ENCODE measurements around the gene TRIM49. TPM values are rescaled to one million over a fixed set of nuclear protein-coding genes. Genes with fewer than 3 reads are reported as not detected.
"Not testable (repeated sequence)": the region's sequence is repeated elsewhere in the genome, so short reads cannot be mapped to it uniquely, and the experiment has no call there.

TRIM49 gene
- total RNA-seq: not detected in 2 replicates
- polyA plus RNA-seq: not detected in 2 replicates

GRCh38 chr11:89808475-89808874 lies at the start of gene TRIM49:
Gene TRIM49, minus strand, starts transcription at chr11:89808575. Its CDS starts 4,106 bp downstream, at chr11:89804469.
- not testable (repeated sequence) for H3K36me3 ChIP-seq (replicated peaks; ENCODE audit: insufficient read depth, low read depth); H3K9me2 ChIP-seq (replicated peaks; ENCODE audit: insufficient read depth); H3K27ac ChIP-seq; H3K79me2 ChIP-seq; H3K4me3 ChIP-seq; H3K4me1 ChIP-seq (ENCODE audit: insufficient read depth); H3K27me3 ChIP-seq; H4K20me1 ChIP-seq (ENCODE audit: insufficient read depth, poor library complexity, severe bottlenecking); H3K4me2 ChIP-seq; H3K9me3 ChIP-seq (ENCODE audit: low read depth); H2AFZ ChIP-seq; DNase-seq (ENCODE audit: low spot score)
- WGBS (ENCODE audit: low lambda C conversion rate, missing lambda C conversion rate): 91% methylated on average over 2 of the region's 2 CpGs

GRCh38 chr11:89826694-89827093 lies 18.3 kb upstream of the TRIM49 start:
- not testable (repeated sequence) for H3K36me3 ChIP-seq (replicated peaks; ENCODE audit: insufficient read depth, low read depth)
- no CpG with 5 or more reads among the region's 2 CpGs for WGBS (ENCODE audit: low lambda C conversion rate, missing lambda C conversion rate)

GRCh38 chr11:89820008-89820407 lies 11.6 kb upstream of the TRIM49 start:
- not testable (repeated sequence) for H3K27me3 ChIP-seq; H3K4me2 ChIP-seq; DNase-seq (ENCODE audit: low spot score); H3K4me1 ChIP-seq (ENCODE audit: insufficient read depth); H4K20me1 ChIP-seq (ENCODE audit: insufficient read depth, poor library complexity, severe bottlenecking); H3K27ac ChIP-seq; H3K4me3 ChIP-seq; H3K36me3 ChIP-seq (replicated peaks; ENCODE audit: insufficient read depth, low read depth); H3K79me2 ChIP-seq; H3K9me2 ChIP-seq (replicated peaks; ENCODE audit: insufficient read depth); H2AFZ ChIP-seq; H3K9me3 ChIP-seq (ENCODE audit: low read depth)
- WGBS (ENCODE audit: low lambda C conversion rate, missing lambda C conversion rate): 100% methylated on average over 1 of the region's 3 CpGs

More at GRCh38 chr11:89826694-89827093, 18.3 kb upstream of the TRIM49 start:
- not testable (repeated sequence) for H3K9me3 ChIP-seq (ENCODE audit: low read depth); H4K20me1 ChIP-seq (ENCODE audit: insufficient read depth, poor library complexity, severe bottlenecking); H3K4me1 ChIP-seq (ENCODE audit: insufficient read depth); H3K4me2 ChIP-seq; H2AFZ ChIP-seq; H3K9me2 ChIP-seq (replicated peaks; ENCODE audit: insufficient read depth); H3K27ac ChIP-seq; DNase-seq (ENCODE audit: low spot score); H3K4me3 ChIP-seq; H3K79me2 ChIP-seq; H3K27me3 ChIP-seq

DNA sequence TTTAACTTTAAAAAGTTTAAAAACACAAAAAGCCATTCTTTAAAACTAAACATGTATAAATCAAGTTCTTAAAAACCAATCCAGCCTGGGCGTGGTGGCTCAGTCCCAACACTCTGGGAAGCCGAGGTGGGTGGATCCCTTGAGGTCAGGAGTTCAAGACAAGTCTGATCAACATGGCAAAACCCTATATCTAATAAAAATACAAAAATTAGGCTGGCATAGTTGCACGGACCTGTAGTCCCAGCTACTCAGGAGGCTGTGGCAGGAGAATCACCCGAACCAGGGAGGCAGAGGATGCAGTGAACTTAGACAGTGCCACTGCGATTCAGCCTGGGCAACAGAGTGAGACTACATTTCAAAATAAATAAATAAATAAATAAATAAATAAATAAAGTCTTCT lies 5.2 kb upstream of the TRIM49 start:
- not testable (repeated sequence) for H3K36me3 ChIP-seq (replicated peaks; ENCODE audit: insufficient read depth, low read depth); H3K27ac ChIP-seq; H2AFZ ChIP-seq; H3K4me2 ChIP-seq; H3K4me1 ChIP-seq (ENCODE audit: insufficient read depth); H3K9me3 ChIP-seq (ENCODE audit: low read depth); H4K20me1 ChIP-seq (ENCODE audit: insufficient read depth, poor library complexity, severe bottlenecking); H3K4me3 ChIP-seq; H3K9me2 ChIP-seq (replicated peaks; ENCODE audit: insufficient read depth); H3K79me2 ChIP-seq; H3K27me3 ChIP-seq
- DNase-seq (ENCODE audit: low spot score): peak; percentile 1
- WGBS (ENCODE audit: low lambda C conversion rate, missing lambda C conversion rate): 89% methylated on average over 5 of the region's 5 CpGs

- not testable (repeated sequence) for H3K4me3 ChIP-seq; H3K79me2 ChIP-seq; H3K9me2 ChIP-seq (replicated peaks; ENCODE audit: insufficient read depth); H3K27me3 ChIP-seq; H4K20me1 ChIP-seq (ENCODE audit: insufficient read depth, poor library complexity, severe bottlenecking); H3K4me1 ChIP-seq (ENCODE audit: insufficient read depth); H3K9me3 ChIP-seq (ENCODE audit: low read depth); DNase-seq (ENCODE audit: low spot score); H3K4me2 ChIP-seq; H3K27ac ChIP-seq; H3K36me3 ChIP-seq (replicated peaks; ENCODE audit: insufficient read depth, low read depth); H2AFZ ChIP-seq
- 95% methylated on average over 4 of the region's 39 CpGs for WGBS (ENCODE audit: low lambda C conversion rate, missing lambda C conversion rate)
Measured at GRCh38 chr11:89787506-89788063, 20.8 kb downstream of the TRIM49 start.

DNA sequence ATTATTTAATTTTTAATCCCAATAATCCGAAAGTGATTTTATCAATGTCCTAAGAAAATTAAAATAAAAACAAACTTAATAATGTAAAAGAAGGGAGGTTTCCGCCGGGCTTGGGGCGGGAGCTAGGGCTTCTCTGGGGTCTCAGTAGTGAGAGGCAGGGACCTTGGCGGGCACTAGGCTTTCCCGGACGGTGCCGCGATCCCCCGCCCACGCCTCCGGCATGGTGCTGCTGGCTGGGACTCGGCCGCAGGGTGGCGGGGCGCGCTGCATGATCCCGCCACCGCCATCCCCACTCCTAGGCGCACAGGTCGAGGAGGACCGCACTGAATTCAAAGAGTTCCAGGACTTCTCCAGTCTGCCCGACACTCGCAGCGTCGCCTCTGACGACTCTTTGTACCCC lies 22.6 kb downstream of the TRIM49 start:
- 97% methylated on average over 12 of the region's 27 CpGs for WGBS (ENCODE audit: low lambda C conversion rate, missing lambda C conversion rate)
- not testable (repeated sequence) for H3K4me3 ChIP-seq; H3K36me3 ChIP-seq (replicated peaks; ENCODE audit: insufficient read depth, low read depth); DNase-seq (ENCODE audit: low spot score); H3K9me2 ChIP-seq (replicated peaks; ENCODE audit: insufficient read depth); H3K27ac ChIP-seq; H3K4me2 ChIP-seq; H3K79me2 ChIP-seq; H3K9me3 ChIP-seq (ENCODE audit: low read depth); H3K27me3 ChIP-seq; H3K4me1 ChIP-seq (ENCODE audit: insufficient read depth); H4K20me1 ChIP-seq (ENCODE audit: insufficient read depth, poor library complexity, severe bottlenecking); H2AFZ ChIP-seq

GRCh38 chr11:89750822-89751221 lies 57.6 kb downstream of the TRIM49 start:
- not testable (repeated sequence) for H3K27me3 ChIP-seq; H3K4me2 ChIP-seq; H3K4me3 ChIP-seq; DNase-seq (ENCODE audit: low spot score); H3K4me1 ChIP-seq (ENCODE audit: insufficient read depth); H2AFZ ChIP-seq; H3K9me3 ChIP-seq (ENCODE audit: low read depth); H4K20me1 ChIP-seq (ENCODE audit: insufficient read depth, poor library complexity, severe bottlenecking); H3K36me3 ChIP-seq (replicated peaks; ENCODE audit: insufficient read depth, low read depth); H3K9me2 ChIP-seq (replicated peaks; ENCODE audit: insufficient read depth); H3K27ac ChIP-seq; H3K79me2 ChIP-seq

Small RNA genes lying within 50 kb of the gene (small RNA-seq; reads per million reads assigned to genes)
- gene AP003122.3: not detected

Other genes with a start within 250 kb of the TRIM49 start
- not detected in 2 replicates for gene TRIM77, start 98.3 kb downstream of the TRIM49 start, total RNA-seq
- gene TRIM77, start 98.3 kb downstream of the TRIM49 start, polyA plus RNA-seq: not detected in 2 replicates
- gene TRIM64B, start 69.9 kb upstream of the TRIM49 start, total RNA-seq: not detected in 2 replicates
- not detected in 2 replicates for gene TRIM64B, start 69.9 kb upstream of the TRIM49 start, polyA plus RNA-seq
- not detected in 2 replicates for gene TRIM49D1, start 113.7 kb upstream of the TRIM49 start, total RNA-seq
- not detected in 2 replicates for gene TRIM49D1, start 113.7 kb upstream of the TRIM49 start, polyA plus RNA-seq
- gene TRIM49D2, start 115.5 kb upstream of the TRIM49 start, total RNA-seq: not detected in 2 replicates
- not detected in 2 replicates for gene TRIM49D2, start 115.5 kb upstream of the TRIM49 start, polyA plus RNA-seq
- gene TRIM64, start 157.5 kb upstream of the TRIM49 start, total RNA-seq: not detected in 2 replicates
- gene TRIM64, start 157.5 kb upstream of the TRIM49 start, polyA plus RNA-seq: not detected in 2 replicates
- not detected in 2 replicates for gene TRIM49C, start 222.5 kb upstream of the TRIM49 start, total RNA-seq
- not detected in 2 replicates for gene TRIM49C, start 222.5 kb upstream of the TRIM49 start, polyA plus RNA-seq